HL-60 (cell line): Measurements from ENCODE around the gene PLCB1.
A peak's percentile ranks its signal among the peaks of the same experiment; 100 is the strongest.

ENCODE experiments used
- DNase-seq, 2 experiments: peaks; one replicate each; pipeline ENCODE4 v3.0.0-alpha.2; 2010 to 2020; ENCODE audit warnings: low read depth in 1 of 2, low spot score in 1 of 2
- H3K27ac ChIP-seq: fragments of 250-450 bp; sonication (Bioruptor Pico); replicated peaks from 2 replicates; pipeline ENCODE4 v1.5.1; 2020; ENCODE audit warnings: mild to moderate bottlenecking, moderate library complexity
- H3K27me3 ChIP-seq: fragments of 250-450 bp; sonication (Bioruptor Pico); 2 replicates; pipeline ENCODE4 v1.5.1; 2021; ENCODE audit warnings: mild to moderate bottlenecking, moderate library complexity; ENCODE audit not compliant: insufficient read depth, poor library complexity, severe bottlenecking
- H3K4me3 ChIP-seq: replicated peaks from 2 replicates; pipeline ENCODE4 v1.5.1; 2011; ENCODE audit warnings: mild to moderate bottlenecking, control low read depth, low read length; ENCODE audit not compliant: insufficient read depth
- CTCF ChIP-seq: IDR thresholded peaks from one replicate; pipeline ENCODE4 v1.5.1; 2011; ENCODE audit warnings: low read length, control low read depth, inconsistent platforms; ENCODE audit not compliant: insufficient read depth
- GABPA ChIP-seq: IDR thresholded peaks from 2 replicates; pipeline ENCODE4 v1.6.1; 2012; ENCODE audit warnings: low read depth
- POLR2AphosphoS5 ChIP-seq: IDR thresholded peaks from 2 replicates; pipeline ENCODE4 v1.6.1; 2012; ENCODE audit warnings: low read depth
- REST ChIP-seq: IDR thresholded peaks from 2 replicates; pipeline ENCODE4 v1.6.1; 2012; ENCODE audit warnings: low read depth; ENCODE audit not compliant: insufficient replicate concordance
- SPI1 ChIP-seq: IDR thresholded peaks from 2 replicates; pipeline ENCODE4 v1.6.1; 2012; ENCODE audit warnings: low read depth, mild to moderate bottlenecking, borderline replicate concordance

The PLCB1 gene

GRCh38 chr20:8505476-8506200, 373.6 kb downstream of the PLCB1 start:
- Histone ChIP-seq H3K27ac (peak overlapping the region; percentile 7), H3K27me3 (no peaks in the 10 kb centered on the region), H3K4me3 (no peak overlapping the region)
- TF ChIP-seq POLR2AphosphoS5 (no peak), SPI1 (peak; percentile 72; the same call in 1 of the 2 replicates)
- peak in 1 of 2 experiments; percentile 19 for DNase-seq

GRCh38 chr20:8507231-8507630, 375.2 kb downstream of the PLCB1 start:
- no peak for TF ChIP-seq REST
- TF ChIP-seq POLR2AphosphoS5: no peak
- TF ChIP-seq CTCF: no peak
- no peak for TF ChIP-seq SPI1
- TF ChIP-seq GABPA: no peak
- no peak overlapping the region for H3K4me3 ChIP-seq
- no peaks in the 10 kb centered on the region for H3K27me3 ChIP-seq
- DNase-seq: no peak
- H3K27ac ChIP-seq: no peak overlapping the region

GRCh38 chr20:8509809-8510208, 377.7 kb downstream of the PLCB1 start:
- H3K27me3 ChIP-seq: no peaks in the 10 kb centered on the region
- TF ChIP-seq CTCF: no peak
- TF ChIP-seq SPI1: no peak
- TF ChIP-seq GABPA: no peak
- no peak for TF ChIP-seq POLR2AphosphoS5
- TF ChIP-seq REST: no peak
- H3K27ac ChIP-seq: no peak overlapping the region
- no peak for DNase-seq
- H3K4me3 ChIP-seq: no peak overlapping the region

GRCh38 chr20:8510808-8511207, 378.7 kb downstream of the PLCB1 start:
- no peak for TF ChIP-seq CTCF
- TF ChIP-seq POLR2AphosphoS5: no peak
- no peak for TF ChIP-seq REST
- no peak for TF ChIP-seq GABPA
- no peak for TF ChIP-seq SPI1

More at GRCh38 chr20:8510808-8511207, 378.7 kb downstream of the PLCB1 start:
- H3K4me3 ChIP-seq: no peak overlapping the region
- H3K27ac ChIP-seq: no peak overlapping the region
- no peak for DNase-seq
- no peaks in the 10 kb centered on the region for H3K27me3 ChIP-seq
